Middle frontal gyrus (tissue), 1 donor: ENCODE data around the gene UTP14C.
"Not testable (repeated sequence)": the region's sequence is repeated elsewhere in the genome, so short reads cannot be mapped to it uniquely, and the experiment has no call there.

Experiments used
- DNase-seq: peaks from one replicate; pipeline ENCODE4 v3.0.0-alpha.2; 2015; ENCODE audit warnings: low spot score; ENCODE audit errors: extremely low spot score

UTP14C gene

GRCh38 chr13:52043675-52044074 is 19.2 kb downstream of the UTP14C start:
- DNase-seq: no peak

DNA sequence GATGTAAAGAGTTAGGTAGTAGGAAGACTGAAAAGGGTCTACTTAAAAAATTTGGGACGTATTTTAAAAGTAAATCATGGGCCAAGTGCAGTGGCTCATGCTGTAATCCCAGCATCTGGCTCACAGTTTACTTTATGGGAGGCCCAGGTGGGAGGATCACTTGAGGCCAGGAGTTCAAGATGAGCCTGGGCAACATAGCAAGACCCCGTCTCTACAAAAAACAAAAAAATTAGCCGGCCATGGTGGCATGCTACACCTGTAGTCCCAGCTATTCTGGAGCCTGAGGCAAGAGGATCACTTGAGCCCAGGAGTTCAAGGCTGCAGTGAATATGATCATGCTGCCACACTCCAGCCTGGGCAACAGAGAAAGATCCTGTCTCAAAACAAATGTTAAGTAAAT is 23.0 kb downstream of the UTP14C start:
- no peak for DNase-seq

GRCh38 chr13:52048516-52048915 is 24.0 kb downstream of the UTP14C start:
- DNase-seq: no peak

DNA sequence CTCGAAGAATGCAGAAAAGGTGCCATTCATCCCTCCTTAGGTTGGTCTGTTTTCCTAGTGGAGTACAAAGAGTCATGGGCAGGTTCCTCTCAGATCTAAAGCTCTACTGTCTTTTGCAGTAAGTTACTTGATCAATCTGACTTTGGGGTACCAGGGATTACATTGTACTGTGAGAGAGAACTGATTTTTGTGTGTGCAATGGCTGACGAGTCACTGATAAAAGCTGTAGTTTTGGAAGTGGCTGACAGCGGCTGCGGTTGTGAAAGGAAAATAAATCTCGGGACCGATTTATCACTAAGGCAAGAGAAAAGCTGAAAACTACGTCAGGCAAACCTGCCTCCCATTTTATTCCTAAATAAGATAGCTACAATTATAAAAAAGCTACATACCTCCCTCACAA is 26.9 kb downstream of the UTP14C start:
- no peak for DNase-seq

DNA sequence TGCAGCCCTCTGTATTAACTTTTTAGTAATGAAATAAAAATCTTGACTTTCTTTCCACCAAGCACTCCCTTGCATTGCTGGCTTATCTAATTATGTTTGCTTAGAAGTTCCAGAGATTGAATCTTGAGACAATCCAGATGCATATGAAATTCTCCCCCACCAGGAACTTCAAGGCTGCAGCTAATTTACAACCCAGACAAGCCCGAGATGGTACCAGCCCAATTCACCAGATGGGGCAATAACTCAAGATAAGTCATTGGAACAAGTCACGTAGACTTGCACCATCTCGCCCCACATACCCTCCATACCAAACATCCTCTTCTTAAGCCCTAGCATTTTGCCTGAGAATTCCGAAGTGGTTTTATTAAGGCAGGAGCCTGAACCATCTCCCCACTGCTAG is 29.0 kb downstream of the UTP14C start:
- DNase-seq: no peak

DNA sequence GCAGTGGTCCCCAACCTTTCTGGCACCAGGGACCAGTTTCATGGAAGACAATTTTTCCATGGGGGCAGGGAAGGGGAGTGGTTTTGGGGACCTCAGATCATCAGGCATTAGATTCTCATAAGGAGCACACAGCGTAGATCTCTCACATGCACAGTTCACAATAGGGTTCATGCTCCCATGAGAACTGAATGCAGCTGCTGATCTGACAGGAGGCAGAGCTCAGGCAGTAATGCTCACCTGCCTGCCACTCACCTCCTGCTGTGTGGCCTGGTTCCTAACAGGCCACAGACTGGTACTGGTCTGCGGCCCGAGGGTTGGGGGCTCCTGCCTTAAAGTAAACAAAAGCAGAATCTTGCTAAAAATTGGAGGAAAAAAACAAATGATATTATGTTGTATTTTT is 36.6 kb downstream of the UTP14C start:
- DNase-seq: not testable (repeated sequence)

- DNase-seq: no peak
Measured at GRCh38 chr13:52061587-52061986, 37.1 kb downstream of the UTP14C start.

DNA sequence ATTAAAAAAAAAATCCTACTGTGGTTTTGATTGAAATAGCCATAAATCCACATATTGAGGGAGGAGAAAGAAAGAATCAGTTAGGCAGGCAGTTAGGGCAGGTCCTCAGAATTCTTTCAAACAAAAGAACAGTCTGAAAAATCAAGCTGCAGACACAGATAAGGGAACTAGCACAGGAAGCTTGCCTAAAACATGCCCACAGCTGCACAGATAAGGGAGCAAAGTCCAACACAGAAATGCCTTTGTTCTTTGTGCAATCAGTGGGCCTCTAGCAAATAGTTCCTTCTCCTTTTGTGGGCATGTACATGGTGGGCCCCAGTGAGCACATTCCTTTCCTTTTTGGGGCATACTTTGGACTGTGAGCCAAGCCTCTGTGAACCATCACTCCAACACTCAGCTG is 42.7 kb downstream of the UTP14C start:
- DNase-seq: no peak

DNA sequence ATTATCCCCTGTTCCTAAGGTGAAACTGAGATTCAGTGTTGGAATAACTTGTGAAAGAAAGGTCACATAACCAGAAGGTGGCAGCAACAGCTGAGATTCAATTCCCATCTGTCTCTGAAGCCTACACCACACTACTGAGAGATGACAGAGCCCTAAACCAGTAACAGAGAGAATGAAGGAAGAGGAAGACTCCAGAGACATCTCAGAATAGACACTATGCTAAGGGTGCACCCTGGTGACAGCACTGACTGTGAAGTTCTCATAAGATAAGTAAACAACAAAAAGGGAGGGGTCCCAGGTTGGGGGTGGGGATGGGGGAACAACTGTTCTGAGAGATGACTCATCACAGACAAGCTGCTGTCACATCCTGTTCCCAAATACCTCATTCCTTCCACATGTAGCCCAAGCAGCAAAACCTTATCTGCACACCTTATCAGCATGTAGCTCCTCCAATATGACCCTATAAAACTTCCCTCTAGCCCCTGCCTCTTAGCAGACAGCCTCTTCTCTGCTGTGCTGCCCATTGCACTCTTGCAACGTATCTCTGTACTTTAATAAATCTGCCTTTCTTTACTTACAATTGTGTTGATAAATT is 46.5 kb downstream of the UTP14C start:
- DNase-seq: no peak
